Neural progenitor cell (in vitro differentiated cells): ENCODE data around the gene RASSF5. TPM values are rescaled to one million over a fixed set of nuclear protein-coding genes. Genes with fewer than 3 reads are reported as not detected.
A peak's percentile ranks its signal among the peaks of the same experiment; 100 is the strongest.

Source experiments
- DNase-seq: peaks from one replicate; pipeline ENCODE4 v3.0.0-alpha.2; 2016; ENCODE audit warnings: low spot score
- H2AFZ ChIP-seq: fragments of 200-600 bp; sonication (generic); replicated peaks from 2 replicates; pipeline ENCODE4 v1.6.1; 2016; ENCODE audit warnings: antibody characterized with exemption
- H3F3A ChIP-seq: fragments of 200-600 bp; sonication (generic); 2 replicates; pipeline ENCODE4 v1.6.1; 2016; ENCODE audit warnings: antibody characterized with exemption, low read depth
- H3K27ac ChIP-seq: fragments of 200-600 bp; sonication (generic); 2 replicates; pipeline ENCODE4 v1.5.1; 2016; ENCODE audit warnings: mild to moderate bottlenecking
- H3K27me3 ChIP-seq: fragments of 200-600 bp; sonication (generic); 2 replicates; pipeline ENCODE4 v1.6.1; 2016; ENCODE audit warnings: mild to moderate bottlenecking, moderate library complexity
- H3K36me3 ChIP-seq: fragments of 200-600 bp; sonication (generic); 2 replicates; pipeline ENCODE4 v1.5.1; 2016
- H3K4me1 ChIP-seq: fragments of 200-600 bp; sonication (generic); 2 replicates; pipeline ENCODE4 v1.6.1; 2016; ENCODE audit warnings: mixed run types
- H3K4me2 ChIP-seq: fragments of 200-600 bp; sonication (generic); 2 replicates; pipeline ENCODE4 v1.6.1; 2016
- H3K4me3 ChIP-seq: fragments of 200-600 bp; sonication (generic); 2 replicates; pipeline ENCODE4 v1.5.1; 2016
- H3K79me2 ChIP-seq: fragments of 200-600 bp; sonication (generic); 2 replicates; pipeline ENCODE4 v1.6.1; 2016; ENCODE audit warnings: low read depth
- H3K9ac ChIP-seq: fragments of 200-600 bp; sonication (generic); 2 replicates; pipeline ENCODE4 v1.6.1; 2016
- H3K9me3 ChIP-seq: fragments of 200-600 bp; sonication (generic); 2 replicates; pipeline ENCODE4 v1.5.1; 2016; ENCODE audit warnings: low read depth
- H4K20me1 ChIP-seq: fragments of 200-600 bp; sonication (generic); 2 replicates; pipeline ENCODE4 v1.6.1; 2016; ENCODE audit warnings: low read depth
- H3K27ac Mint-ChIP-seq: 3 replicates; pipeline ENCODE4 v1.8.0; 2021; ENCODE audit warnings: mixed read lengths
- H3K27me3 Mint-ChIP-seq: 2 replicates; pipeline ENCODE4 v1.8.0; 2022; ENCODE audit warnings: low read depth, mild to moderate bottlenecking, inconsistent platforms, moderate library complexity, mixed read lengths; ENCODE audit not compliant: insufficient read depth
- H3K36me3 Mint-ChIP-seq: 3 replicates; pipeline ENCODE4 v1.8.0; 2021; ENCODE audit warnings: mixed read lengths
- H3K4me1 Mint-ChIP-seq: 3 replicates; pipeline ENCODE4 v1.8.0; 2021; ENCODE audit warnings: mixed read lengths
- H3K4me3 Mint-ChIP-seq: 3 replicates; pipeline ENCODE4 v1.8.0; 2021; ENCODE audit warnings: mild to moderate bottlenecking, moderate library complexity, mixed read lengths
- H3K9me3 Mint-ChIP-seq: 3 replicates; pipeline ENCODE4 v1.8.0; 2020; ENCODE audit warnings: mixed read lengths
- CTCF ChIP-seq: fragments of 200-600 bp; sonication (generic); IDR thresholded peaks from 2 replicates; pipeline ENCODE4 v1.5.1; 2017; ENCODE audit warnings: antibody characterized with exemption, mild to moderate bottlenecking
- EZH2 ChIP-seq: fragments of 200-600 bp; sonication (generic); IDR thresholded peaks from 2 replicates; pipeline ENCODE4 v1.6.1; 2017; ENCODE audit warnings: antibody characterized with exemption, mild to moderate bottlenecking, moderate library complexity
- EZH2phosphoT487 ChIP-seq: fragments of 200-600 bp; sonication (generic); IDR thresholded peaks from 2 replicates; pipeline ENCODE4 v1.6.1; 2017; ENCODE audit warnings: antibody characterized with exemption
- total RNA-seq: library from RNA; depleted of rRNA; stranded (reverse); fragments of >200 nt; gene quantifications from 2 replicates; pipeline ENCODE4 v1.2.3, GENCODE V29; 2015; ENCODE audit warnings: low replicate concordance

RASSF5 gene
- total RNA-seq, 1 donor from 2014 or later, result 0.43 TPM

- H3K4me1 Mint-ChIP-seq, result peaks cover 38% of the 10 kb centered on the region
- no peak overlapping the region for H2AFZ ChIP-seq
- H3K9me3 ChIP-seq, result no peaks in the 10 kb centered on the region
- no peaks in the 10 kb centered on the region for H4K20me1 ChIP-seq
- H3K4me1 ChIP-seq, result peaks cover 38% of the 10 kb centered on the region
- no peak overlapping the region for H3K9ac ChIP-seq
- peak overlapping the region; percentile 54 for H3K4me3 Mint-ChIP-seq
- TF ChIP-seq EZH2 (no peak), EZH2phosphoT487 (no peak), CTCF (no peak)
- no peaks in the 10 kb centered on the region for H3K79me2 ChIP-seq
- H3K27me3 Mint-ChIP-seq, result peaks cover 17% of the 10 kb centered on the region
- H3K27ac Mint-ChIP-seq, result no peak overlapping the region
- H3K4me3 ChIP-seq, result no peak overlapping the region
- no peak overlapping the region for H3K4me2 ChIP-seq
- no peak overlapping the region for H3K27ac ChIP-seq
- H3K36me3 ChIP-seq, result no peaks in the 10 kb centered on the region
- H3F3A ChIP-seq, result peaks cover 23% of the 10 kb centered on the region
- peak; percentile 44 for DNase-seq
- no peaks in the 10 kb centered on the region for H3K9me3 Mint-ChIP-seq
- H3K27me3 ChIP-seq, result peaks cover 44% of the 10 kb centered on the region
- H3K36me3 Mint-ChIP-seq, result no peaks in the 10 kb centered on the region
Measured at GRCh38 chr1:206555473-206555935, 48.2 kb downstream of the RASSF5 start.

- Histone ChIP-seq H4K20me1 (no peaks in the 10 kb centered on the region), H3K9ac (no peak overlapping the region), H3K27me3 (peaks cover 44% of the 10 kb centered on the region), H2AFZ (no peak overlapping the region), H3K36me3 (no peaks in the 10 kb centered on the region), H3F3A (peaks cover 23% of the 10 kb centered on the region), H3K79me2 (no peaks in the 10 kb centered on the region), H3K4me2 (peak overlapping the region; percentile 92), H3K27ac (no peak overlapping the region), H3K4me1 (peaks cover 38% of the 10 kb centered on the region), H3K4me3 (peak overlapping the region; percentile 60), H3K9me3 (no peaks in the 10 kb centered on the region)
- H3K27ac Mint-ChIP-seq, result no peak overlapping the region
- DNase-seq, result no peak
- H3K4me1 Mint-ChIP-seq, result peaks cover 39% of the 10 kb centered on the region
- no peaks in the 10 kb centered on the region for H3K9me3 Mint-ChIP-seq
- peaks cover 17% of the 10 kb centered on the region for H3K27me3 Mint-ChIP-seq
- no peaks in the 10 kb centered on the region for H3K36me3 Mint-ChIP-seq
- TF ChIP-seq EZH2, result no peak
- H3K4me3 Mint-ChIP-seq, result peak overlapping the region; percentile 82
Measured at GRCh38 chr1:206556047-206556749, 48.9 kb downstream of the RASSF5 start.

GRCh38 chr1:206556750-206557635 lies 49.7 kb downstream of the RASSF5 start:
- no peaks in the 10 kb centered on the region for H3K79me2 ChIP-seq
- H3K4me1 Mint-ChIP-seq, result peaks cover 39% of the 10 kb centered on the region
- DNase-seq, result peak; percentile 83
- no peak overlapping the region for H3K9ac ChIP-seq
- H3K9me3 ChIP-seq, result no peaks in the 10 kb centered on the region
- no peak overlapping the region for H3K27ac Mint-ChIP-seq
- peaks cover 23% of the 10 kb centered on the region for H3F3A ChIP-seq
- peak overlapping the region; percentile 92 for H3K4me2 ChIP-seq
- H2AFZ ChIP-seq, result peak overlapping the region; percentile 93
- H4K20me1 ChIP-seq, result no peaks in the 10 kb centered on the region
- no peak overlapping the region for H3K27ac ChIP-seq
- H3K27me3 Mint-ChIP-seq, result peaks cover 17% of the 10 kb centered on the region
- H3K36me3 ChIP-seq, result no peaks in the 10 kb centered on the region
- peak overlapping the region; percentile 82 for H3K4me3 Mint-ChIP-seq
- peak overlapping the region; percentile 60 for H3K4me3 ChIP-seq
- peak; percentile 67 for TF ChIP-seq EZH2
- peak; percentile 62 for TF ChIP-seq EZH2phosphoT487
- peak; percentile 4 for TF ChIP-seq CTCF
- H3K9me3 Mint-ChIP-seq, result no peaks in the 10 kb centered on the region
- peaks cover 44% of the 10 kb centered on the region for H3K27me3 ChIP-seq
- H3K4me1 ChIP-seq, result peaks cover 38% of the 10 kb centered on the region
- H3K36me3 Mint-ChIP-seq, result no peaks in the 10 kb centered on the region
